Sigmoid colon (tissue), 7 donors: ENCODE measurements around the gene ARID2. TPM values are rescaled to one million over a fixed set of nuclear protein-coding genes. Genes with fewer than 3 reads are reported as not detected.

Source experiments
- DNase-seq: peaks from one replicate; pipeline ENCODE4 v3.0.0-alpha.2; 2019
- H3K27ac ChIP-seq, 4 donors: fragments of 200-600 bp; sonication (generic); one replicate each; pipeline ENCODE4 v1.5.1; 2016 to 2019; ENCODE audit warnings: mild to moderate bottlenecking in 1 of 4
- H3K27me3 ChIP-seq, 3 donors: fragments of 200-600 bp; sonication (generic); one replicate each; pipeline ENCODE4 v1.5.1; 2019; ENCODE audit warnings: mild to moderate bottlenecking in 1 of 3
- H3K36me3 ChIP-seq, 4 donors: fragments of 200-600 bp; sonication (generic); one replicate each; pipeline ENCODE4 v1.5.1; 2016 to 2019
- H3K4me1 ChIP-seq, 4 donors: fragments of 200-600 bp; sonication (generic); one replicate each; pipeline ENCODE4 v1.5.1; 2017 to 2019
- H3K4me3 ChIP-seq, 4 donors: fragments of 200-600 bp; sonication (generic); one replicate each; pipeline ENCODE4 v1.5.1; 2017 to 2019; ENCODE audit warnings: mild to moderate bottlenecking in 2 of 4, moderate library complexity in 1 of 4
- H3K9me3 ChIP-seq, 4 donors: fragments of 200-600 bp in 3 of 4; sonication (generic) in 3 of 4; one replicate each; pipeline versions ENCODE4 v1.5.1 to v1.6.1; 2013 to 2019
- EP300 ChIP-seq, 4 donors: sonication (generic); formaldehyde crosslinking; IDR thresholded peaks; one replicate each; pipeline ENCODE4 v1.6.1; 2017; ENCODE audit warnings: antibody characterized with exemption in 4 of 4
- POLR2A ChIP-seq, 2 donors: fragments of 450-650 bp; IDR thresholded peaks; one replicate each; pipeline ENCODE4 v1.6.1; 2016; ENCODE audit warnings: antibody characterized with exemption in 2 of 2, mild to moderate bottlenecking in 2 of 2, moderate library complexity in 2 of 2
- POLR2AphosphoS5 ChIP-seq, 4 donors: sonication (generic); formaldehyde crosslinking; IDR thresholded peaks; one replicate each; pipeline ENCODE4 v1.6.1; 2017; ENCODE audit warnings: antibody characterized with exemption in 4 of 4
- WGBS, 2 donors: extraction: QIAGEN DNeasy Blood & Tissue Kit; methylation state at CpG; one replicate each; pipeline ENCODE4 v1.1.7; 2013; 5-methylcytosine and 5-hydroxymethylcytosine counted together
- intact Hi-C: fragments of 100-400 bp; cut with DNase I; formaldehyde crosslinking; loops from one replicate; pipeline ENCODE4 v1.15.1; 2023
- polyA plus RNA-seq, 3 donors: library from polyadenylated mRNA; stranded (reverse); fragments of 200-250 nt; gene quantifications; one replicate each; pipeline ENCODE4 v1.2.3, GENCODE V29; 2013
- total RNA-seq, 4 donors: library from RNA; depleted of rRNA; stranded (reverse); fragments of >200 nt; gene quantifications; one replicate each; pipeline ENCODE4 v1.1.0, GENCODE V29; 2016
- TF ChIP-seq, protein P1 (sequence below), 4 experiments: fragments of 450-650 bp in 3 of 4; fragments of 200-600 bp in 1 of 4; IDR thresholded peaks; one replicate each; pipeline ENCODE4 v1.5.1; 2016 to 2019; ENCODE audit warnings: antibody characterized with exemption in 4 of 4, mild to moderate bottlenecking in 3 of 4, moderate library complexity in 2 of 4
- donor health status: healthy with polysubstance abuse.
- donor health status: Bipolar disorder and iron deficiency.
- donor health status: healthy.

ARID2 gene
- total and polyA plus RNA-seq, 7 donors: 3.2 to 42.4 (median 31.0) TPM

DNA sequence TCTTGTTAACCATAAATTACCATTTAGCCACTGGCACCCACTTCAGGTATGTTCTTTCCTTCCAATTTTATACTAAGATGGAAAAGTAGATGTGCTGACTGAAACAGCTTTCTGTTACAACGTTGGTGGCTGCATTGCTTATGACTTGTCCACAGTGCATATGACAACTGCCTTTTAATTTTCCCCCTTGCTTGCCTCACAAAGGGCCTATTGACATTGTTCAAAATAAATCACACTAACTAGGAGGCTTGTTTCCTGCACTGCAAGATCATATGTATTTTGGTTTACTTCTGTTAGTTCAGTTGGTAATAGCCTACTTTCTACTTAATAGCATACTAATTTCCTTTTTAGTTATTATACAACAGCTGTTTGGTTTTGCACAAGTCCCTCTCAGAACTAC is 205.4 kb downstream of the ARID2 start:
- TF ChIP-seq EP300 (IDR thresholded peaks at IDR 0.05) (no peak), POLR2AphosphoS5 (IDR thresholded peaks at IDR 0.05) (no peak)
- Histone ChIP-seq H3K9me3 (no peaks in the 10 kb centered on the region), H3K27ac (peak overlapping the region in 1 of 4 donors; percentile 7), H3K4me3 (no peak overlapping the region), H3K4me1 (peaks cover 0 to 18% (median 16%) of the 10 kb centered on the region in 4 donors), H3K36me3 (peaks cover 0 to 42% (median 1%) of the 10 kb centered on the region in 4 donors), H3K27me3 (no peaks in the 10 kb centered on the region)
- 40 to 50% methylated on average over 1 of the region's 1 CpG for WGBS, 2 donors
- DNase-seq: no peak
- intact Hi-C loops: no loop called here

DNA sequence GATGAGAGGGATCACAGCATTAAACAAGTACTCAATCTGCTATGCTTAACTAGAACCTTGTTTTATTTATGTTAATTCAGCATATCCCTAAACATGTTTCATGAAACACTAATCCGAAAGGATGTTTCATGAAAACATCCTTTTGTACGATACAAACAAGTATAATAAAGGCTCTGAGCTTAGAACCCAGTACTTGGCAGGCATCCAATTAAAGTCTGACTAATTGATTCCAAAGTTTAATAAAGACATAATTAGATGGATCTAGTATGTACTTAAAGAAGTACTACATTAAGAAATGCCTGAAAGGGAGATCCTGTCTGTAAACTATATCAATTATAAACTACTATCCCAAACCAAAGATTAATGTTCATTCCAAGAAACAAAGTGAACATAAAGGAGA is 209.1 kb downstream of the ARID2 start:
- TF ChIP-seq, protein P1, sequence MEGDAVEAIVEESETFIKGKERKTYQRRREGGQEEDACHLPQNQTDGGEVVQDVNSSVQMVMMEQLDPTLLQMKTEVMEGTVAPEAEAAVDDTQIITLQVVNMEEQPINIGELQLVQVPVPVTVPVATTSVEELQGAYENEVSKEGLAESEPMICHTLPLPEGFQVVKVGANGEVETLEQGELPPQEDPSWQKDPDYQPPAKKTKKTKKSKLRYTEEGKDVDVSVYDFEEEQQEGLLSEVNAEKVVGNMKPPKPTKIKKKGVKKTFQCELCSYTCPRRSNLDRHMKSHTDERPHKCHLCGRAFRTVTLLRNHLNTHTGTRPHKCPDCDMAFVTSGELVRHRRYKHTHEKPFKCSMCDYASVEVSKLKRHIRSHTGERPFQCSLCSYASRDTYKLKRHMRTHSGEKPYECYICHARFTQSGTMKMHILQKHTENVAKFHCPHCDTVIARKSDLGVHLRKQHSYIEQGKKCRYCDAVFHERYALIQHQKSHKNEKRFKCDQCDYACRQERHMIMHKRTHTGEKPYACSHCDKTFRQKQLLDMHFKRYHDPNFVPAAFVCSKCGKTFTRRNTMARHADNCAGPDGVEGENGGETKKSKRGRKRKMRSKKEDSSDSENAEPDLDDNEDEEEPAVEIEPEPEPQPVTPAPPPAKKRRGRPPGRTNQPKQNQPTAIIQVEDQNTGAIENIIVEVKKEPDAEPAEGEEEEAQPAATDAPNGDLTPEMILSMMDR (IDR thresholded peaks at IDR 0.05): no peak
- TF ChIP-seq EP300 (IDR thresholded peaks at IDR 0.05): no peak
- no peak for TF ChIP-seq POLR2AphosphoS5 (IDR thresholded peaks at IDR 0.05)
- no peak for TF ChIP-seq POLR2A (IDR thresholded peaks at IDR 0.05)
- intact Hi-C loops: no loop called here
- WGBS, 2 donors: 81 to 93% methylated on average over 2 of the region's 2 CpGs
- peaks cover 0 to 15% (median 9%) of the 10 kb centered on the region in 4 donors for H3K4me1 ChIP-seq
- no peak overlapping the region for H3K4me3 ChIP-seq
- no peak for DNase-seq
- H3K27ac ChIP-seq: no peak overlapping the region
- H3K36me3 ChIP-seq: peaks cover 0 to 32% (median 0%) of the 10 kb centered on the region in 4 donors
- H3K9me3 ChIP-seq: no peaks in the 10 kb centered on the region
- H3K27me3 ChIP-seq: no peaks in the 10 kb centered on the region

DNA sequence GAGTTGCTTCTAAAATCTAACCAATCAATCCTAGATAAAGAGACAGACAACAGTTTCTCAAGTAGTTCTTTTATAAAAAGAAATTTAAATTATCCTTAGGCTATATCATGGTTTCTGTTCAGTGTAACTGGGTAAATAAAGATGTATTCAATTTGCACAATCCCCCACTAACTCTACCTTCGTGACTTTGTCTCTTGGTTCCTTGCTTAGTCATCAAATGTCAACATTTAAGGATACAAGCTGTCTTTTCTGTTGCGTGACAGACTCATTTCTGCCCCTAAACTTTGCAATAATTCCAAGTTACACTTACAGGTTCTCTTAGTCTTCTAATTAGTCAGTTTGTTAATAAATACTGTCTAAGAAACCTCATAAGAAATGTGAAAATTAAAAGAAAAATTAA is 210.3 kb downstream of the ARID2 start:
- 93 to 94% methylated on average over 2 of the region's 2 CpGs for WGBS, 2 donors
- Histone ChIP-seq H3K4me3 (no peak overlapping the region), H3K9me3 (no peaks in the 10 kb centered on the region), H3K27me3 (no peaks in the 10 kb centered on the region), H3K27ac (no peak overlapping the region), H3K4me1 (peaks cover 0 to 3% (median 0%) of the 10 kb centered on the region in 4 donors), H3K36me3 (peaks cover 0 to 38% (median 0%) of the 10 kb centered on the region in 4 donors)
- TF ChIP-seq POLR2A (IDR thresholded peaks at IDR 0.05): no peak
- no peak for TF ChIP-seq POLR2AphosphoS5 (IDR thresholded peaks at IDR 0.05)
- no peak for TF ChIP-seq EP300 (IDR thresholded peaks at IDR 0.05)
- TF ChIP-seq, protein P1 (IDR thresholded peaks at IDR 0.05): no peak
- DNase-seq: no peak
- intact Hi-C loops: no loop called here

DNA sequence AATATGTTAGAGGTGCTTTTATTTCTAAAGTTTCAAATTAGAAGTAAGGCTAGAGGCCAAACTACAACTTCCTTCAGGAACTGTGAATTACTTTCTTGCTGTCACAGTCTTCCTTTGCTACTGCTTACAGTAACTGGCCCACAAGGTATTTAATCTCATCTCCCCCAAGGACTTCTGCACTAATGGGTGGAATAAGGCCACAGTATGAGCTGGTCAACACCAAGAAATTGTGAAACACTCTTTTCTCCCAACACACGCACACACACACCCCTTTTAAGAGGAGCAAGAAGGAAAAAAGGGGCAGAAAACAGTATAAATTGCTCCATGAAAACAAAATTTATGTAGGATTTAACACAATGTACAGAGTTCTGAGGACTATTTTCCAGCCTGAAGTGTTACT is 215.3 kb downstream of the ARID2 start:
- no peak overlapping the region for H3K27ac ChIP-seq
- TF ChIP-seq, protein P1 (IDR thresholded peaks at IDR 0.05): no peak
- TF ChIP-seq EP300 (IDR thresholded peaks at IDR 0.05): no peak
- no peak for TF ChIP-seq POLR2AphosphoS5 (IDR thresholded peaks at IDR 0.05)
- TF ChIP-seq POLR2A (IDR thresholded peaks at IDR 0.05): no peak
- no peaks in the 10 kb centered on the region for H3K9me3 ChIP-seq
- DNase-seq: no peak
- H3K27me3 ChIP-seq: no peaks in the 10 kb centered on the region
- intact Hi-C loops: no loop called here
- WGBS, 2 donors: 92 to 95% methylated on average over 1 of the region's 1 CpG
- peaks cover 0 to 76% (median 11%) of the 10 kb centered on the region in 4 donors for H3K36me3 ChIP-seq
- H3K4me3 ChIP-seq: no peak overlapping the region
- H3K4me1 ChIP-seq: no peaks in the 10 kb centered on the region

DNA sequence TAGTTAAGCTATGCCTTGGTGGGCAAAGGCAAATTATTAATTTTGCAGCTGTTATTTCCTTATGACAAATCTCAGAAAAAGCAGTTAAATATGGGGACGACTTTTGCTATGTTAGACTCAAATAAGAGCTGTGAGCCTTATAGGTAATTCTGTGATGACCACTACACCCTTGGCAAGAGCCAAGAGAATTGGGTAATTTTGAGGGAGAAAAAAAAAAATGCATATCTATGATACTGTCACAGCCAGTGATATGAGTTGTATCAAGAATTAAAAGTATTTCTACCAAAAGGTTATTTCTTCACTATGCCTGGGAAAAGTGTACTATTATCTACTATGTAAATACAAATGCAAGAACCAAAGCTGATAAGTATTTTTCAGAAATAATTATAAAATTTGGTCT is 216.9 kb downstream of the ARID2 start:
- no peaks in the 10 kb centered on the region for H3K9me3 ChIP-seq
- intact Hi-C loops: no loop called here
- H3K27ac ChIP-seq: no peak overlapping the region
- H3K4me3 ChIP-seq: no peak overlapping the region
- H3K4me1 ChIP-seq: no peaks in the 10 kb centered on the region
- no peaks in the 10 kb centered on the region for H3K27me3 ChIP-seq
- peaks cover 0 to 65% (median 11%) of the 10 kb centered on the region in 4 donors for H3K36me3 ChIP-seq
- no peak for DNase-seq
- 91 to 95% methylated on average over 1 of the region's 1 CpG for WGBS, 2 donors
- TF ChIP-seq EP300 (IDR thresholded peaks at IDR 0.05) (no peak), POLR2AphosphoS5 (IDR thresholded peaks at IDR 0.05) (no peak), POLR2A (IDR thresholded peaks at IDR 0.05) (no peak)
- TF ChIP-seq, protein P1 (IDR thresholded peaks at IDR 0.05): no peak
